GM19395 (cell line): ENCODE results near the gene RAB7B.

Experiments
- ATAC-seq: cut with Tn5 transposase; IDR thresholded peaks from one replicate; pipeline ENCODE4 v1.9.1; 2021; ENCODE audit warnings: mild to moderate bottlenecking, moderate library complexity; ENCODE audit not compliant: unreplicated experiment

Gene RAB7B

DNA sequence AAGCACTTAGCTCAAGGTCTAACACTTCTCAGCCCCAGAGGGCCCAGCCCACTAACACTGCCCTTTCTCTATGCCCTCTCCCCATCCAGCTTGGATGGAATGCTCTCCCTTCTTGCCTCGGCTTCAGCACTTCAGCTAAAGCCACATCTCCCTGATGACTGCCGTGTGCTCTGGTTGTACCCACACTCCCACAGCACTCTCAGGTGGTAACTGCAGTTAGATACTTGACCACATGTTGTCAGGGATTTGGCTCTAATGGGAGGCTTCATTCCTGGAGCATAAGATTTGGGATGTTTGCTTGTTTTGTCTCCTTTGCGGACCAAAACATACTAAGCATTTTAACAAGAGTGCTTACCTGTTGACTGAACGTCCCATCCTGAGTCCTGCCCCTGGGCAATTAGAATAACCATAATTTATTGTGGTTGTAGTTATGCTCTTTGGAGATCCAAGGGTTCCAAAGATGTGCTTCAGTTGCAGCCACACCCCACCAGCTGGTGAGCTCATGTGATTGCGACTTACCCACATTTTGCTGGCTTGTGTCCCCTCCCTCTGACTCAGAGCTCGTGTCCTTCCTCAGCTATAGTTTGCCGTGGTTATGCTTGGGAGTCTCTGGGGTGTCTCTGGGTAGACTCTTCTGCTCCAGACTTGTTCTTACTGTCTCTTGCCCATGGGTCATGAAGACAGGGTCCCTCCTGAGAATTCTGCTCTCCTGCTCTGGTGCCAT lies 52.2 kb downstream of the RAB7B start:
- ATAC-seq, result no peak

DNA sequence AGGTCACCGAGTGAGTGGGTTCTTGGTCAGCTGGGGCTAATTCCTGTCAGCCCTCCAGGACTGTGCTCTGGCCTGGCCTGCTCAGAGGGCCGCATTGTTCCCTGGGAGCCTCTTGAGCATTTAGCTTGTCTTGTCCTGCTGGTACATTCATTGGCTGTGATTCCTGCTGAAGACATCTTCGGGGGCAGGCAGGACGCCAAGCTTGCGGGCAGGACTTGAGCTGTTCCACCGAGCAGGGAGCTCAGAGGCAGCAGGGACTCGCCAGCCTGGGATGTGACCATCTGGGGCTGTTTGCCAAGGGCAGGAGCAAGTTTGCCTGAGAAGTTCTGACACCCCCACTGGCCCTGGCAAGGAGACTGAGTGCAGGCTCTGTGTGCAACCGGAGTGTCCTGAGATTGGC lies 52.9 kb downstream of the RAB7B start:
- no peak for ATAC-seq

DNA sequence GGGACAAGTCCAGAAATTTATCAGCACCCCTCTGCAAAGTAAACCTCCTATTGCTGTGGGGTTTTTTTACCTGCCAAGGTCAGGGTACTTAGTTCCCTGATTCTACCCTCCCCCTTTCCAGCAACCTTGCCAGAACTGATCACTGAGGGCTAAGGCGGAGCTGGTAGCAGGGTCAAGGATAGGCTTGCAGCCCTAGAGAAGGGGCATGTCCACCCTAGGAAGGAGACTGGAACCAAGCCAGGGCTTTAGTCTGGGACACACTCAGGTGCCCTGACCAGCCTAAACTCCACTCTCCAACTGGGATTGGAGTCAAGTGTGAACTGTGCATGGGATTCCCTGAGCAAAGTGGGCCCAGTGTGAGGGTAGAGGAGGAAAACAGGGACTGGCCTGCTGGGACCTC lies 53.4 kb downstream of the RAB7B start:
- no peak for ATAC-seq

DNA sequence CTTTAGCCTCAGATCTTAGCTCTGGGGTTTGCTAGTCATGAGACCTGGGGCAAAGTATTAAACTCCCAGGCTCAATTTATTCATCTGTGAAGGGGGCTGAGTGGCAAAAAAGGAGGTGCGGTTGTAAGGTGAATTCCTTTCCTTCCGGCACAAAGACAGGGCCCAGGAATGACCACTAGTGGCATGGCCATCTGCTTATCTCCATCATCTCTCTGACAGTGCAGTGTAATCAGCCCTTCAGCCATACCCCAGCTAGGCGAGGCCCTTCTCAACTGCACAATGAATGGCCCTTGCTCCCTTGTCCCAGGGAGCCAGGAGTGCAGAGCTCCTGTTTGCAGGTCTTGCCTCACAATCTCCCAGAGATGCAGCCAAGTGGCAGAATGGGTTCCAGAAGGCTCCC lies 54.3 kb downstream of the RAB7B start:
- no peak for ATAC-seq

DNA sequence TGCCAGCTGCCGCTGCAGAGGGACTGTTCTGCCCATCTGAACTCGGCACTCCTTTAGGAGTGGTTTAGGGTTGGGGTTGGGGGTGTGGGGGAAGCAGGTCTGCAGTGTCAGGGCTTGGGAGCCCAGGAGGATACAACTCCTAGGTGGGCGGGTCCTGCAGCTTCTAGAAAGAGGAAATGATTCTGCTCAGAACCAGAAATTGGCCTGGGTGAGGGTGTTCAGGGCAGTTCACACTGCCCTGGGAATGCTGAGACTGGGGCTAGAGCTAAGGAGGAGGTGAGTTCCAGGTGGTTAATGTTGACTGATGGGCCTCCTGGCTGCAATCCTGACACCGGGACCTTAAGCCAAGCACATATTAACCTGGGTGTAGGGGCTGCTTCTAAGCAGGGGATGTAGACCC lies 55.2 kb downstream of the RAB7B start:
- ATAC-seq, result no peak

DNA sequence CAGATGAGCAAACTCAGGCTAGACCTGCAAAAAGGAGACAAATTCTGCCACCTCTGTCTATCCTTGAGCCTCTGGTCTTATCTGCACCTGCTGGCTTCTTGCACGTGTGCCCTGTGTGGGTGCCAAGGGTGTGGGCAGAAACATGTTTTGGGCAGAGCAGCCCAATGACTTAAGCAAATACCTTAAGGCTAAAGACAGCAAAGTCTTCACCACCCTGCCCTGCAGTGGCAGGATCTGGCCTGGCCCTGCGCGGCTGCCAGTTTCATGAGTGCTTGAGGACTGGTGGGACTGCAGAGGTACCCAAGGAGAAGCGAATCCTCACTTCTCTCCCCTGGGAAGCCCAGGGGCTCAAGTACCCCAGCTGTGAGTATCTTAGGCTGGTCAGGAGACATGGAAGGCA lies 56.2 kb downstream of the RAB7B start:
- ATAC-seq, result no peak

DNA sequence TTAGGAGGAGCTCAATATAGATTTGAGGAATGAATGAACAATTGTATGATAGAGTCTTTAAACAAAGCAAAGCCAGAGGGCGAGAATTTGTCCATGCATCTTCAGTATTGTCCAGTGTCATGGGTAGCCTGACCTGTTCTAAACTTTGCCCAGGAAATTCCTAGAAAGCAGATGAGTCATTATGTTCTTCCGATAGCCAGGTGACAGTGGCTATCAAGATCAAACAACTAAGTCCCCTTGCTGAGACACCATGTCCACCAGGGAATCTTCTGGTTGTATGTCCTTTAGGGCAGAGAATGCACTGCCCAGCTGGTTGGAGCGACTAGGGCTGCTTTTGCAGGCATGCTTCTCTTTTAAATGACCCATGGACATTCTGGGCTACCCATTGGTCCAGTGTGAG lies 58.1 kb downstream of the RAB7B start:
- ATAC-seq, result no peak

DNA sequence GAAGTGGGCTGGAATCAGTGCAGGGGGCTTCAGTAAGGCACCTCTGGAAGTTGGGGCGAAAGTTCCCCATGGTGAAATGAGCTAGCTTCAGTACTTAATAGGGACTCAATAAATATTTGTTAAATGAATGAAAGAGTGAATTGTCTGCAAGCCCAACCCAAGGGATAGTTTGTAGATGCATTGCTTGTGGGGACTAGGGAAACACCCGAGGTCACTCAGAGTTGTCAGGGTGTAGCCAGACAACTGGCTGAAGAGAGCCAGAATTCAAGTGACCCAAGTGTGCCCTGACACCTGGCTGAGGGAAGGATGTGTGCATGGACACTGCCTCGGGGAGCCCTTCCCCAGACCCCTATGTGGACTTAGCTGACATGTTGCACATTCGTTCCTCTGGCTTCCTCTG lies 58.7 kb downstream of the RAB7B start:
- ATAC-seq, result no peak

DNA sequence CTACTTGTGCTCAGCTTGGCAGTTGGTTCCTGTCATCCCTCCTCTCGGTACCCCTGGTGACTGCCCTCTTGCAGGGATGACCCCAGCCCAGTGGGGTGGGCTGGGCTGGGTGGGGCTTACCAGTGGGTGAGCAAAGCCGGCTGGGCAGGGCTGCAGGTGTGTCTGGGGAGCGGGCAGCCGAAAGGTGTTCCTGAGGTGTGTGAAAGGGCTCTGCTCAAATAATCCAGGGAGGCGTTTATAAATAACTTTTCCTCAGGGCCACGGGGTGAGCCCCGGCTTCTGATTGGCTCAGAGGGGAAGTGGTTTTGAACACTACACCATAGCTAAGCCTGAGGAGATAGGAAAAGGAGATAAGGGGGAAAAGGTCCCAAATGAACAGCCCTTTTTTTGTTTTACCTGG lies 60.0 kb downstream of the RAB7B start, which contains the start of gene SLC26A9:
SLC26A9 (minus strand) TSS at position 212 of the 400 bp plus-strand sequence. CDS start 7,636 bp downstream, outside the sequence.
- no peak for ATAC-seq

DNA sequence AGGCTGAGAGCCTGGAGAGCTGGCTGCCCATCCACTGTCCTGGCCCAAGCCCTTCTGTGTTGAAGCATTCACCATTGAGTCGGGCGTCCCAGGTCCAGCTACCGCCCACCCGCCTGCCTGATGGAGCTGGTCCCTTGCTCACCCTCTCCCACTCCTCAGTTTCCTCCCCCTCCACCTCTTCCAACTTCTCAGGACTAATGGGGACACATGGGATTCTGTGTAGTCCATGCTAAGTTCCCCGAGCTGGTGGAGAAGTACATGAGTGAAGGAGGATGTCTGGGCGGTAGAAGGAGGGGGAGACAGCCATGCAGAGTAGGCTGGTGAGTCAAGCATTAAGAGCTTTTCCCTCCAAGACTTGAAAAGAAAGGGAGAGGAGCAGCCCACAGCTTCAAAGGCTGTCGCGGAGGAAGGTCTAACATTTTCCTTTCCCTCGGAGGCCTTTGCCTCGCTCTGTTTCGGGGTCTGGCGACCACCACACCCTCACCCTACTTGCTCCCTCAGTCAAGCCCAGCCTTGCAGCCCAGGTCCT lies 60.5 kb downstream of the RAB7B start:
- ATAC-seq, result no peak

DNA sequence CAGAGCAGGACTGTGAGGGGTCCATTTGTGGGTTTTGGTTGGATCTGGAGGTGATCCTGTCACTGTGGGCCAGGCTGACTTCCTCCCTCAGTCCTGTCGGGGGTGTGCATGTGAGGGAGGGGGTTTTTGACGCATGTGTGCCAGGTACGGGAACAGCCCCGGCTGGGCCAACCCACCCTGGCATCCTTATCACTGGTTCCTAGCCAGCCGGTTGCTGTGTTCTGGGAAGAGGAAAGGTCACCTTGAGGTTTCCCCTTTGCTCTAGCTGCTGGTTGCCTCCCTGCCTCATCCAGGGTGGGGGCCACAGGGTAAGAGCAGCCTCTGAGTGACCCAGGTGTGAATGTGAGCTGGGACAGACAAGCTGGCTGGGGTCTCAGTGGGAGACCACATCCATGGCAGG lies 62.5 kb downstream of the RAB7B start:
- no peak for ATAC-seq

DNA sequence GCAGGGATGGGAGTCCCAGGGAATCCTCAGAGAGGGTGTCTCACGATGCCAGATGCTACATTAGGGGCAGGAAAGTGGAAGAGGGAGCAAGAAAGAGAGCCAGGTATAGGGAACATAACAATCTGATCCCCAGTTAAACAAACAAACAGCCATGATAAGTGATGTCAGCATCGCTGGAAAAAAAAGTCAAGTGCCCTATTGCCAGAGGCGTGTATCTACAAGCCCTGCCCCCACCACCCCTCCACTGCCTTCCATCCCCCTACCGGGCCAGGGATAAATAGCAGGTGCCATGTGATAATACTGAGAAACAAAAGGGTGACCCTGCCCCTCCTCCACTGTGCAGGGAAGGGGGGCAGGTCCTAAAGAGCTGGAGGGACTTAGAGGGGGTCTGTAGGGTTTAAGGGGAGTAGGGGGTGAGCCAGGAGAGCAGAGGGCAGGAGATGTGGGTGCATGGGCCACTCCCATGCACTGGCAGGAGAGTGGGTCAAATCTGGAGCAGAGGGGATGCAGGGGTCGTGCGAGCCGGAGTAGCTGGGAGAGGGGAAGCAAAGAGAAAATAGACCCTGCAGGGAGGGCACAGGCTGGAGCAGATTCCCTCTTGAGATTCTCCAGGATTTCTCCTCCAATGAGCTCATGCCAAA lies 63.4 kb downstream of the RAB7B start:
- no peak for ATAC-seq

DNA sequence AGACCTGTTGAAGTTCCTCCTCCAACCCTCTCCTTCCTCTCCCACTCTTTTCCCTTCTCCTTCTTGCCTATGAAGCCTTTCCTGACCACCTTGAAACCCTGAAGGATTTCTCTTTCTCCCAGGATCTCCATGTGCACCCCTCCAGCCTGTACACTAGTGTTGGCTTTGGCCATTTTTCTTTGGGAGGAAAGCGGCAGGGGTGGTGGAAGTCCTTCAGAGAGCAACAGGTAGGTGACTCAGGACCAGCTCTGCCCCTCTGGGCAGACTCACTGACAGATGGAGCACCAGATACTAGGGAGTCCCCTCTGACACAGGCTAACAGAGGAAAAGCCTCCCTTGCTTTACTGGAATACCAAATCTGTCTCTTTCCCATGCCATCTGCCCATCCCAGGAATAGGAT lies 64.5 kb downstream of the RAB7B start:
- ATAC-seq, result no peak

DNA sequence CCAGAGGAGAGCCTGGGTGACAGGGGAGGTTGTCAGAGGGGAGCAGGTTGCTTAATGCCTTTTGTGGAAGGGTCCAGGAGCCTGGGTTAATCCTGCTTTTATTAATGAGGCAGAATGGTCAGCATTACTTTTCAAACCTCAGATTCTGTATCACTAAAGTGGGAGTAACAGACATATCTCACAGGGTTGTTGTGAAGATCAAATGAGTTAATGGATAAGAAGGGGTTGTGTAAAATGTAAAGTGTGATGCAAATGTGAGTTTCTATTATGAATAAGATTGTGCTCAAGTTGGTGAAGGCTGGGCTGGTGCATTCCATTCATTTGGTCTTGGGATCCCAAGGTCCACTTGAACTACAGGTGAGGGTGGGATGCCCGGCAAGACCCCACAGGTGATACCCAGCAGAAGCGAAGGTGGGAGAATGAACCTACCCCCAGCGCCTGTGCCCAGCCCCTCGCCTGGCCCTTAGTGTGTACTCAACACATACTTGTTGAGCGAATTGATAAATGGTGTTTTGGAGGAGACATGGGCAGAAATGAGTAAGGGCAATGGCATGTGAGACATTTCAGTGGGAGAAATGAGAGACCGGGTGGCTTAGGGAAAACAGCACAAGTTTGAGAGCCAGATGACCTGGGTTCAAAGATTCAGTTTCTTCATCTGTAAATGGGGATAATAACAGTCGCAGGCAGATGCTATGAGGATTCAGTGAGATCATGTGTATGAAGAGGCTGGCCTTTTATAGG lies 66.2 kb downstream of the RAB7B start:
- no peak for ATAC-seq

DNA sequence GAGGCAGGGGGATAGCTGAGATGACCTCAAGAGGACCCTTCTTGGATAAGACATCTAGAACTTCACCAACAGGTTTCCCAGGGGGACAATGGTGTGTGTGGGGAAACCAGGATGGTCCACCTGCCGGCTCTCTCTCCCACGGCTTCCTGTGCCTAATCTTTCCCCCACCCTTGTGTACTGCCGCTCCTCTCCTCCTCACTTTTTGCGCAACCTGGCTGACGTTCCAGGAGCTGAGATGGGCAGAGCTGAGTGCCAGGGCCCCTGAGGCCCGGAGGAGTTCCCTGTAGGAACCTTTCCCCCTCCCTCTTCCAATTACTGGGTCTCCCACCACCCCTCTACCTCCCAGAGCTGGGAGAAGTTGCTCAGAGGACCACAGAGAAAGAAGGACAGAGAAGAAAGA lies 66.9 kb downstream of the RAB7B start:
- ATAC-seq, result no peak

DNA sequence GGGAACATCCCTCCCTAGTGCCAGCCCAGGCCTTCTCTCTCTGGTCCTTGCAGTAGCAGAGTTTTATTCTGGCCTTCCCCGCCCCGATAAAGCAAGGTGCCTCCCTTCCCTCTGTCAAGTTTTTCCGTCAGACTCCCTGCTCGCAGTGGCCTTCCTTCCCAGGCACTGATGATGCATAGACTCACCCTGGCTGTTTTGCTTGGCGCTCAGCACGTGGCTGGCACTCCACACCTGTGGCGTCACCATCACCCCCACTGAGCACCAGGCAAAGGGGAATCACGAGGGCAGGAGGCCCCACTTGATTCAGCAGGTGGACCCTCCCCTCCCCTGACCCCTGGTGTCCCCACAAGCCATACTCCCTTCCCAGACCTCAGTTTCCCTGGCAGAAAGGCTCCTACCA lies 67.3 kb downstream of the RAB7B start:
- no peak for ATAC-seq

DNA sequence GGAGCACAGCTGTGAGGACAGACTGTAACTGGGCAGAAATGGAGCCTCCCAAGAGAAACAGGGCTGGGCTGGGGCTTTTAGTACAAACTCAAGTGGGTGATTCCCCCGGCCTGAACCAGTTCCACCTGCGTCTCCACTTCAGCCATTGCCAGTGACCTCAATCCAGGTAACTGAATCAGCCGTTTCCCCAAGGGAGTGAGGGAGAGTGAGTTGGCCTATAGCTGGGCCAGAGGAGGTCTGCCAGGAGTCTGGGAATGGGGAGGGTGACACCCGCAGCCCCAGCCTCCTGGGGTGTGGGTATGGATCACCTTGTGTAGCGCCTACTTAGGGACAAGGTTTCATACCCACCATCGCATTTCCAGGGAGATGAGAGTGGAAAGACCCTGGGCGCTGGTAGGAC lies 68.4 kb downstream of the RAB7B start:
- no peak for ATAC-seq

DNA sequence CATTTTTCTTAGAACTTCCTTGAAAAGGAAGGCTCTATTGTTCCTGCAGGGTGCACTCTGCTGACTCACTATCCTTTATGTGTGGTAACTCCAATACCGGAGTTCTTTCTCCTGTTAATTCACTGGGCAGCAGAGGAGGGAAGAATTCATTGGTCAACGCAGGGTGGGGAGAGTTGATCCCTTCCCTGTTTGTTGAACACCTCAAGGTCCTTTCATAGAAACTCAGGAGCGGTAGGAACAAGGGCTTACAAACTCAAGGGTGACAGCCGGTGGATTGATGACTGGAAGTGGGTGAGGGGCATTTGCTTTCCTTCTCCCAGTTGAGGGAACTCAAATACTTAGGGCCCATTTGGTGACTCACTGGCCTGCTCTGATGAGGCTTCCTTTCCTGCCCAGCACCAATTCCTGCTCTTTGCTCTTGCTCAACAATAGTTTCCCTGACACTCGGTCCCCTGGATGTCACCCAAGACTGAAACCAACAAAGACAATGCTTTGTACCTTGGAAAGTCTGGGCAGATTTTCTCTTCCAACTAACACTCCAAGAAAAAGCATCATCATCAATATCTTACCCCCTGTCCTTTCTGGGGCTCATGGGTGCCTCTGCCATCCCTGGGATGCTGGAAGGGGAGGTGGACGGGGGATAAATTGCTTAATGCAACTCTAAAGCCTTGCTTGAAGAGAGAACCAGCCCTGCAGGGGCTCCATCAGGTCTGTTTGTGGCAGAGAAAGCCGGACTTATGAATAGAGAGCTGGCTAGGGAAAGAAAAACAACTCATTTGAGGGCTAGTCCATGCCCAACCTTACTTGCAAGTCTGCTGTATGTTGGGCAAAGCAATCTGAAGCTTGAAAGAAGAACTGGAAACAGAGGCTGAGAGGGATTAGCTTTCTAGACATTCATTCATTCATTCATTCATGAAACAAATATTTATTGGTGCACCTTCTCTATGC lies 69.2 kb downstream of the RAB7B start:
- no peak for ATAC-seq

DNA sequence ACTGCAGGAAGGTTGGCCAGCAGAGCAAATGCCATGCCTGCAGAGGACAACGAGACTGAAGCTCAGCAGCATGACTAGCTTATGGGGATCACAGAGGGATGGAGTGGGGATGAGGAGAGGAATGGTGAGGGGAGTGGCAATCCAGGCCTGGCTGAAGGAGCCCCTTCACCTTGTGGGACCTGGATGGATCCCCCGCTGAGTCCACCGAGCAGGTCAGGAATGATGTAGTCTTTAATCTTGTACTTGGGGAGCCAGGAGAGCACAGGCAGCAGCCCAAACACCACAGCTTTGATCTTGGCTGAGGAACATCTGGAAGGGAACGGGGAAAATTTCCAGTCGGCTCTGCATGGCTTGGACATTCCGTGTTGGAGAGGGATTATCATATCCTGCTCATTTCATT lies 70.4 kb downstream of the RAB7B start:
- no peak for ATAC-seq

DNA sequence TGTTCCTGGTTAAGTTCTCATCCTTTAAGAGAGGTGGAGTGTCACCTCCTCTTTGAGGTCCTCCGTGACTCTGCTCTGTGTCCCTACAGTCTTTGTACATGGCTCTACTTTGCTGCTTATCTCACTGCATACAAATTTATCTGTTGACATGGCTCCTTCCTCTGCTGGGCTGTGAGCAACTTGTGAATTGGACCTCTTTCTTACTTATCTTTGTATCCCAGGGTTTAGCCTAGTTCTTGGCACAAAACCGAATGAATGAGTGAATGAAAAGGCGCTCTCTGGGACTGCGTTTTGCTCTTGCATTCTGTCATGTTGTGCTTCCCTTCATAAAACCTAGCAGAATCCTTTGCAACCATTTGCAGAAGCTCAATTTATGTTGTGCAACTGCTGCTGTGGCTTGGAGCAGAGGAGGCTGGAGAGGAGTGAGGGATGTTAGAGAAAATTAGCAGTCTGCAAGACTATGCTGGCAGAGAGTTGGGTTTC lies 72.4 kb downstream of the RAB7B start:
- ATAC-seq, result no peak

DNA sequence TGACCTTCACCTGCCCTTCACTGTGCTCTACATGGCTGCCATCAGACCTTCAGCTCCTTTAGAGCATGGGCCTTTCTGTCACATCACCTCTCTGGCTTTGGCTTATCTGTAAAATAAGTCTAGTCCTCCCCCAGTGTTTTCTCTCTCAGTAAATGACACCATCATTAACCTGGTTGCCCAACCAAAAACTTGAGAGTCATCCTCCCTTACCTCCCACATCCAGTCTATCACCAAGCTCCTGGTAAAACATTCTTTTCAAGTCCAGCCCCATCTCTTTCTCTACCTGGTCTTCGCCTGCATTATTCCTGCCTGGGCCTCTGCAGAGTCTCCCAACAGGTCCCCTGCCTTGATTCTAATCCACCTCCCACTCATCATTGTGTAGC lies 73.0 kb downstream of the RAB7B start:
- ATAC-seq, result no peak
